Thymus (tissue), 14 donors: ENCODE measurements around the gene GPR4. TPM values are rescaled to one million over a fixed set of nuclear protein-coding genes. Genes with fewer than 3 reads are reported as not detected.

ENCODE experiments used
- DNase-seq, 9 donors: peaks; one replicate each; pipeline ENCODE4 v3.0.0-alpha.2; 2013; ENCODE audit warnings: low spot score in 9 of 9, low read depth in 6 of 9, missing footprints in 1 of 9
- H3K27ac ChIP-seq, 2 donors: one replicate each; pipeline ENCODE4 v1.5.1; 2013; ENCODE audit warnings: control low read depth in 1 of 2, low read depth in 1 of 2, low read length in 1 of 2, mild to moderate bottlenecking in 1 of 2, moderate library complexity in 1 of 2
- H3K27me3 ChIP-seq, 2 donors: one replicate each; pipeline ENCODE4 v1.5.1; 2013; ENCODE audit warnings: low read length in 1 of 2; ENCODE audit not compliant: control insufficient read depth in 2 of 2, insufficient read depth in 1 of 2
- H3K36me3 ChIP-seq, 2 donors: one replicate each; pipeline ENCODE4 v1.5.1; 2013; ENCODE audit warnings: low read length in 1 of 2, mild to moderate bottlenecking in 1 of 2, moderate library complexity in 1 of 2; ENCODE audit not compliant: control insufficient read depth in 2 of 2, insufficient read depth in 2 of 2
- H3K4me1 ChIP-seq, 2 donors: one replicate each; pipeline ENCODE4 v1.5.1; 2013; ENCODE audit warnings: low read length in 2 of 2; ENCODE audit not compliant: control insufficient read depth in 2 of 2, insufficient read depth in 2 of 2
- H3K4me3 ChIP-seq, 2 donors: one replicate each; pipeline ENCODE4 v1.5.1; 2013; ENCODE audit warnings: low read length in 2 of 2, control low read depth in 1 of 2, mild to moderate bottlenecking in 1 of 2
- H3K9me3 ChIP-seq, 2 donors: one replicate each; pipeline ENCODE4 v1.5.1; 2013; ENCODE audit warnings: low read length in 1 of 2, mild to moderate bottlenecking in 1 of 2; ENCODE audit not compliant: control insufficient read depth in 2 of 2, insufficient read depth in 1 of 2
- WGBS: extraction: QIAGEN DNeasy Blood & Tissue Kit; methylation state at CpG from one replicate; pipeline ENCODE4 v1.1.7; 2013; 5-methylcytosine and 5-hydroxymethylcytosine counted together
- long read RNA-seq, 10 donors: transcript quantifications; one replicate each; lab custom pipeline, GENCODE V29; 2026
- polyA plus RNA-seq: library from polyadenylated mRNA; stranded (reverse); fragments of 200-250 nt; gene quantifications from one replicate; pipeline ENCODE4 v1.2.3, GENCODE V29; 2013
- total RNA-seq: library from RNA; stranded (reverse); fragments of 120-200 nt; gene quantifications from one replicate; pipeline ENCODE4 v1.2.4, GENCODE V29; 2013
- donor health status: healthy.

Gene GPR4
- total RNA-seq (0.09 TPM), polyA plus RNA-seq (1.3 TPM)
- long read RNA-seq, donor 1: 0 reads
- long read RNA-seq, donor 2: 0 reads
- long read RNA-seq, donor 3, partial matches to known transcripts: 0 of 1 reads
- long read RNA-seq, donor 3, other reads (novel, unspliced or antisense): 0 of 1 reads
- long read RNA-seq, donor 4: 0 reads
- long read RNA-seq, donor 5: 0 reads
- long read RNA-seq, donor 6: 0 reads
- long read RNA-seq, donor 7: 0 reads
- long read RNA-seq, donor 8: 0 reads
- long read RNA-seq, donor 9, partial matches to known transcripts: 0 of 1 reads
- long read RNA-seq, donor 9, other reads (novel, unspliced or antisense): 0 of 1 reads
- long read RNA-seq, donor 10: 0 reads

- no peak within 1 kb of the TSS for H3K27ac ChIP-seq
- H3K4me1 ChIP-seq: peaks cover 0 to 2% of the 10 kb centered on the region in 2 donors
- H3K4me3 ChIP-seq: peak within 1 kb of the TSS in 1 of 2 donors; percentile 11
- 6% methylated on average over 52 of the region's 52 CpGs for WGBS
- H3K9me3 ChIP-seq: no peaks in the 10 kb centered on the region
- H3K36me3 ChIP-seq: no peaks in the 10 kb centered on the region
- DNase-seq: no peak
- H3K27me3 ChIP-seq: peaks cover 57 to 81% of the 10 kb centered on the region in 2 donors
Observed at GRCh38 chr19:45601524-45602374, at the start of gene GPR4. TSS of gene GPR4 (minus strand) at chr19:45602212. CDS start at chr19:45591866, 10,346 bp downstream.

DNA sequence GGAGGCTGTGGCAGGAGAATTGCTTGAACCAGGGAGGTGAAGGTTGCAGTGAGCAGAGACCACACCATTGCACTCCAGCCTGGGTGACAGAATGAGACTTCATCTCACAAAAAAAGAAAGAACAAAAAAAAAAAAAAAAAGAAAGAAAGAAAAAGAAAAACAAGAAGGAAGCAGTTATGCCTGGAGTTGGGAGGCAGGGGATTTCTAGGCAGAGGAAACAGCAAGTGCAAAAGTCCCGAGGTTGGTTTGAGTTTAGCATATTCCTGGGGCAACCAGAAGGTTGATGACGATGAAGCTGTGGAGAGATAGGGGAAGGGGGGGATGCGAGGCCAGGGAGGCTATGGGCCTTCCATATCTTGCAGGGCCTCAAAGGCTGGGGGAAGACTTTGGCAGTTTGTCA is 48.7 kb upstream of the GPR4 start:
- DNase-seq: no peak
- Histone ChIP-seq H3K9me3 (no peaks in the 10 kb centered on the region), H3K4me3 (no peak overlapping the region), H3K27me3 (peaks cover 0 to 17% of the 10 kb centered on the region in 2 donors), H3K27ac (no peak overlapping the region), H3K36me3 (no peaks in the 10 kb centered on the region), H3K4me1 (peaks cover 0 to 7% of the 10 kb centered on the region in 2 donors)
- WGBS: 73% methylated on average over 3 of the region's 3 CpGs

- WGBS: 10% methylated on average over 9 of the region's 9 CpGs
- Histone ChIP-seq H3K4me1 (peaks cover 11 to 34% of the 10 kb centered on the region in 2 donors), H3K9me3 (peaks cover 0 to 7% of the 10 kb centered on the region in 2 donors)
Observed at GRCh38 chr19:45646345-45646698, 44.3 kb upstream of the GPR4 start.

DNA sequence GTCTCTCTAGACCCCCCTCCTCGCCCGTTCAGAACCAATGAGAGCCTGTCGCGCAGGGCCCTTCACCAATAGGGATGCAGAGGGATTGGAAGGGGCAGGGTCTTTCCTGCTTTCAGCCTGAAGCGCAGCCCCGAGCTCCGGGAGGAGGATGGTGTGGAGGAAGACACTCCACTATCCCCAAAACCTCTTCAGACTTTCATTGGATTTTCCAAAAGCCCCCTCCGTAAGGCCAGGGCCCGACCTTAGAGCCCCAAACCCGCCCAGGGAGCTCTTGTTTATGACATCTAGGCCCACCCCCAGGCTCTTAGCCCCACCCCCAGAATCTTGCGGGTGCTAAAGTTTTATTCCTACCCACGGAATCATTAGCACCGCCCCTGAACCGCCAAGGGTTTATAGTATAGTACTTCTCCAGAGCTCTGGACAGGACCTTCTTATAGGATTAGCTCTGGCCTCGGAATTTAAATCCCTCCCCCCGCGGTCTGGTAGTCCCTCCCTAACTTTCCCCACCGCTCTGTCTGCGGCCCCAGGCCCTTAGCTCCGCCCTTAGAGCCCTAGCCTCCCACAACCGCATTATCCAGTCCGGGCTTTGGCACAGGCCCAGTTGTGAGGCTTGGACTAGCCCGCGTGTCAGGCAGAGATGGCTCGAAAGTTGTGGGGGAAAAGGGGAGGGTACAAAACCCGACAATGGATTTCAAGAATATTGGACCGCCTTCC is 43.8 kb upstream of the GPR4 start:
- Histone ChIP-seq H3K27me3 (peaks cover 21 to 59% of the 10 kb centered on the region in 2 donors), H3K27ac (peak overlapping the region; percentile 20 to 52), H3K9me3 (peaks cover 0 to 9% of the 10 kb centered on the region in 2 donors), H3K36me3 (no peaks in the 10 kb centered on the region), H3K4me3 (peak overlapping the region; percentile 41 to 61), H3K4me1 (peaks cover 11 to 40% of the 10 kb centered on the region in 2 donors)
- peak in 8 of 9 donors; percentile 67 to 92 (median 80) for DNase-seq
- under 1% methylated on average over 27 of the region's 27 CpGs for WGBS

More at GRCh38 chr19:45646345-45646698, 44.3 kb upstream of the GPR4 start:
- peaks cover 21 to 54% of the 10 kb centered on the region in 2 donors for H3K27me3 ChIP-seq
- H3K36me3 ChIP-seq: no peaks in the 10 kb centered on the region
- H3K27ac ChIP-seq: no peak overlapping the region
- DNase-seq: no peak
- H3K4me3 ChIP-seq: peak overlapping the region; percentile 14 to 41

DNA sequence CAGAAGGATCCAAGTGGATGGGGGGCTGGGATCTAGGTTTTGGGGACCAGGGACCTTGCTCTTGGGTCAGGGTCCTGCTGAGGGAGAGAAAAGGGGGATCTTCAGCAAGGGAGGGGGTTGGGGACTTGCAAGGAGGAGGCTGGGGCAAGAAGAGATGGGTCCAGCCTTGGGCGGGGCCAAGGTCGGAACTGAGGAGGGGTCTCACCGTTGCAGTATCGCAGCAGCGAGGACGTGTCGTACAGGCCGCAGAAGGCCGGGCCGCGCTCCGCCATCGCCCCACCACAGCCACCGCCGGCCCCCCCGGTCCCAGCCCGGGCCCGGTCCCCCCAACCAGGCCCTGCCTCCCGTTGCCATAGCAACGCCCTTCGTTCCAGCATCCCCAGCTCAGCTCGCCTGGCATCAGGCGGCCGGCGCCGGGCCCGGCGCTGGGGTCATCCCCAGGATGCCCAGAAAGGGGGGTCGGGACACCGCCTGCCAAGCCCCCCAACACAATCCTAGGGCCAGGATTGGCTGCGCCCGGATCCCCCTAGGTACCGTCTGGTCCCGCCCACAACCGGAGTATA is 43.1 kb upstream of the GPR4 start:
- H3K4me1 ChIP-seq: peaks cover 11 to 41% of the 10 kb centered on the region in 2 donors
- H3K27me3 ChIP-seq: peaks cover 21 to 62% of the 10 kb centered on the region in 2 donors
- WGBS: 11% methylated on average over 35 of the region's 35 CpGs
- H3K27ac ChIP-seq: no peak overlapping the region
- peak overlapping the region; percentile 41 to 61 for H3K4me3 ChIP-seq
- no peaks in the 10 kb centered on the region for H3K36me3 ChIP-seq
- DNase-seq: peak in 1 of 9 donors; percentile 25
- H3K9me3 ChIP-seq: peaks cover 0 to 11% of the 10 kb centered on the region in 2 donors

GRCh38 chr19:45643927-45644771 is 42.1 kb upstream of the GPR4 start:
- no peak for DNase-seq
- Histone ChIP-seq H3K9me3 (peaks cover 0 to 11% of the 10 kb centered on the region in 2 donors), H3K27me3 (peaks cover 21 to 62% of the 10 kb centered on the region in 2 donors), H3K36me3 (no peaks in the 10 kb centered on the region), H3K27ac (no peak overlapping the region), H3K4me3 (no peak overlapping the region), H3K4me1 (peaks cover 11 to 41% of the 10 kb centered on the region in 2 donors)
- 52% methylated on average over 14 of the region's 14 CpGs for WGBS

GRCh38 chr19:45643024-45643926 is 41.3 kb upstream of the GPR4 start:
- H3K4me3 ChIP-seq: no peak overlapping the region
- peak in 7 of 9 donors; percentile 65 to 93 (median 87) for DNase-seq
- H3K36me3 ChIP-seq: no peaks in the 10 kb centered on the region
- H3K4me1 ChIP-seq: peaks cover 16 to 47% of the 10 kb centered on the region in 2 donors
- H3K27me3 ChIP-seq: peaks cover 21 to 62% of the 10 kb centered on the region in 2 donors
- no peak overlapping the region for H3K27ac ChIP-seq
- H3K9me3 ChIP-seq: peaks cover 0 to 11% of the 10 kb centered on the region in 2 donors
- 13% methylated on average over 39 of the region's 39 CpGs for WGBS
